SU-DHL-6 (cell line): ENCODE measurements around the gene TSC2.

ENCODE experiments used
- CTCF ChIP-seq: fragments of 200-600 bp; sonication (generic); IDR thresholded peaks from one replicate; pipeline ENCODE4 v1.5.1; 2017; ENCODE audit warnings: antibody characterized with exemption, mild to moderate bottlenecking, low read length, moderate library complexity; ENCODE audit not compliant: insufficient read depth, poor library complexity, severe bottlenecking
- EZH2phosphoT487 ChIP-seq: fragments of 200-600 bp; sonication (generic), shearing (Covaris generic); conservative IDR thresholded peaks from 2 replicates; pipeline ENCODE4 v1.6.1; 2018; ENCODE audit warnings: mild to moderate bottlenecking, antibody characterized with exemption, low read length, moderate library complexity, mixed read lengths

- TF ChIP-seq CTCF: no peak
- no peak for TF ChIP-seq EZH2phosphoT487
These were observed 9.2 kb upstream of the TSC2 start for GRCh38 chr16:2038382-2039231.
